ENCODE measurements around the gene RAPH1. TPM values are rescaled to one million over a fixed set of nuclear protein-coding genes. Genes with fewer than 3 reads are reported as not detected.
A peak's percentile ranks its signal among the peaks of the same experiment; 100 is the strongest.

Gene RAPH1
- total RNA-seq, 1 experiment from 2014 or later: 15.4 TPM

DNA sequence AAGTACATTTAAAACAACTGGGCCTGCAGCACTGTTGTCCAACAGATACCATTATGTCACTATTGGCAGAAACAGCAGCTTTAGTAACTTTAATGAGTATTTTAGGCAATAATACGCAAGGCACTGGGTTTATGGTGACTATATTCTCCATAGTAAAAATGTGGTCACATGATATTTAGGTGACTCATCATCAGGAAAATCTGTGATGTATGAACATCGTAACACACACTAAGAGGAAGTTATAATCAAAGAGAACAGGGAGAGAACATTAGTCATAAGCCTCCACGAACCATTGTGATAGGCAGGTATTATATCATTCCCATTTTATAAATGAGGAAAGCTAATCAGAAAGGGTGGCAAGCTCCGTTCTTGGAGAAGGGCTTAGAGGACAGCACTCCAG is 36.9 kb downstream of the RAPH1 start:
- Histone ChIP-seq H3K4me3 (no peak overlapping the region), H3K4me1 (replicated peaks) (0 out of 2 replicates have a peak, but pooled peaks cover 5% of the 10 kb centered on the region), H3K9me3 (replicated peaks) (no peaks in the 10 kb centered on the region), H3K27me3 (replicated peaks) (no peaks in the 10 kb centered on the region), H3K27ac (no peak overlapping the region), H3K36me3 (peaks cover 13% of the 10 kb centered on the region)
- DNase-seq (ENCODE audit: low read depth in 1 of 2, low spot score in 2 of 2): peak in 1 of 2 experiments; percentile 37

DNA sequence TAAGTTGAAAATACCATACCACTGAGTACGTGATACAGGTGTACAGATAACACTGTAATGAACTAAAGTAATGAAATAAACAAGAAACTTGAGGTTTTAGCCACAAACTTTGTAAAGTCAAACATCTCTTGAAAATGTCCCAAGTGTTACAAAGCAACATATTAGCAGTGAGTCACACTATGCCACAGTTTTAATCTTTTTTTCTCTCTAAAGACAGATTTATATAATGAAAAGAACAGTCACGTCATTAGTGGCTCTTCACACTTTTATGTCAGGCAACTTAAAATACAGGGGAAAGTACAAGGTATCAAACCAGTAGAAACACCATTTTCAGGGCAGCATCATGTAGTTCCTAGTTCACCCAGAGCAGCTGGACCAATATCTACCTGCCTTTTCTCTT is 42.1 kb downstream of the RAPH1 start:
- Histone ChIP-seq H3K9me3 (replicated peaks) (no peaks in the 10 kb centered on the region), H3K27me3 (replicated peaks) (no peaks in the 10 kb centered on the region), H3K36me3 (peaks cover 46% of the 10 kb centered on the region), H3K4me3 (no peak overlapping the region), H3K4me1 (replicated peaks) (no peaks in the 10 kb centered on the region), H3K27ac (no peak overlapping the region)
- DNase-seq (ENCODE audit: low read depth in 1 of 2, low spot score in 2 of 2): no peak

DNA sequence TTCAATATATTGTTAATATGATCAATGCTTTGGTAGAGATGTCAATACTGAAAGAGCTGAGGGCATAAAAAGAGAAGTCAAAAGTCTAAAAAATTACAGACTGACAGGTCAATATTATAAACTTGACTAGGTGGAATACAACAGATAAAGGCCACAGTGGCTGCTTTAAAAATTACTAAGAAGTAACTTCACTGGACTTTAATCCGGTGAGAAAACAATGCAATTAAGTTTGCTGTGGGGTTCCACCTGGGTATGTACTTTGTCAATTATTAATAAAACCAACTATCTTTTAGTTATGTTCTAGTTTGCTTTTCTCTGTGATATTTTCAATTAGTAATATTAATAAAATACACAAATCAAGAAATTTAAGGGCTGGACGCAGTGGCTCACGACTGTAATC is 44.7 kb downstream of the RAPH1 start:
- Histone ChIP-seq H3K27me3 (replicated peaks) (no peaks in the 10 kb centered on the region), H3K4me1 (replicated peaks) (no peaks in the 10 kb centered on the region), H3K4me3 (no peak overlapping the region), H3K36me3 (peaks cover 49% of the 10 kb centered on the region), H3K27ac (no peak overlapping the region), H3K9me3 (replicated peaks) (no peaks in the 10 kb centered on the region)
- DNase-seq (ENCODE audit: low read depth in 1 of 2, low spot score in 2 of 2): no peak

DNA sequence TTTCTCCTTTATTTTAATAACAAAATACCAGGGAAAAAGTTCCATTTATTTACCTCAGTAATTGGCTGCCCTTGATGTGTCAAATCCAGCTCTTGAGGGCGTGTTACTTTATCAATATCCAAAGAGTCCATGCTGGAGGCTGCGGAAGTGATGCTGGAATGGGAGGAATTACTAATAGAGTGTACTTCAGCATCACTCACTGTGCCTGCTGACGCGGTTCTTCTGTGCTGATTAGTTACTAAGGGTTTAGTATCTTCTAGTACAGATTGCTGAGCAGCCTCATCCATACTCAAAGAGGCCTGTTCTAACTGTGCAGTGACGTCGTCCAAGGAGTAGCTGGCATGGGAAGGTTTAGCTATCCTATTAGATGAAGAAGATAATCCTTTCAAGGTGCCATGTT is 45.6 kb downstream of the RAPH1 start:
- H3K4me1 ChIP-seq (replicated peaks): no peaks in the 10 kb centered on the region
- H3K27me3 ChIP-seq (replicated peaks): no peaks in the 10 kb centered on the region
- H3K27ac ChIP-seq: no peak overlapping the region
- peaks cover 50% of the 10 kb centered on the region for H3K36me3 ChIP-seq
- no peaks in the 10 kb centered on the region for H3K9me3 ChIP-seq (replicated peaks)
- DNase-seq (ENCODE audit: low read depth in 1 of 2, low spot score in 2 of 2): no peak
- no peak overlapping the region for H3K4me3 ChIP-seq

DNA sequence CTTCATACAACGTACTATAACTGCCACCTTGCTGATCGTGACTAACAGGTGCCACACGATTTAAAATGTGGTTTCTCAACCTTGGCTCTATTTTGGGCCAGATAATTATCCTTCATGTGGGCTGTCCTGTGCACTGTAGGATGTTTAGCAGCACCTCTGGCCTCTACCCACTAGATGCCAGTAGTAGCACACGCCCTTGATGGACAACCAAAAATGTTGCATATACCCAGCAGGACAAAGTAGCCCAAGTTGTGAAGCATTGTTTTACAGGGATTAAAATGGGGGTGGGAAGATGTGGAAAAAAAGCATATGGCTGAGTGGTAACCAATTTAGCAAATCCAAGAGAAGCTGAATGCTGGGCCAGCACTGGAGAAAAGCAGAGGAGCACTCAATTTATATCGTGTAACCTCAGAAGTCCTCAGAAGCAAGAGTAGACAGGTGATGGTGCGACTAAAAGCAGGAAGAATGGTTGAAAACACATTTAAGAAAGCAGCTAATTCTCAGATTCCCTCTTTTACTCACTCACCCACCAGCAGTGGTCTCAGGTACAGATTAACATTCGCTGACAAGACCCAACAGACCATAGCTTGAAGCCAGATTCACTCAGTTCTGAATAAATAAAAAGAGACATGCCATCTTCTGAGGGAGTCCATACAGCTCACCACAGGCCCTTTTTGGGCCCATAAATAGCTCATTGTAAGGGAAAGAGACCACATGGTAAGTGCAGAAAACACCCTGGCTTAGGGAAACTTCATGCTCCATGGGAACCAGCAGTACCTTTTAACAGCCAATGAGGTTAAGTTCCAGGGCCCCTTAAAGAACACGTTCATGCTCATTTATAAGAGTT is 50.6 kb downstream of the RAPH1 start:
- Histone ChIP-seq H3K4me1 (replicated peaks) (no peaks in the 10 kb centered on the region), H3K36me3 (peaks cover 36% of the 10 kb centered on the region), H3K27ac (no peak overlapping the region), H3K4me3 (no peak overlapping the region), H3K9me3 (replicated peaks) (no peaks in the 10 kb centered on the region), H3K27me3 (replicated peaks) (no peaks in the 10 kb centered on the region)
- no peak for DNase-seq (ENCODE audit: low read depth in 1 of 2, low spot score in 2 of 2)

DNA sequence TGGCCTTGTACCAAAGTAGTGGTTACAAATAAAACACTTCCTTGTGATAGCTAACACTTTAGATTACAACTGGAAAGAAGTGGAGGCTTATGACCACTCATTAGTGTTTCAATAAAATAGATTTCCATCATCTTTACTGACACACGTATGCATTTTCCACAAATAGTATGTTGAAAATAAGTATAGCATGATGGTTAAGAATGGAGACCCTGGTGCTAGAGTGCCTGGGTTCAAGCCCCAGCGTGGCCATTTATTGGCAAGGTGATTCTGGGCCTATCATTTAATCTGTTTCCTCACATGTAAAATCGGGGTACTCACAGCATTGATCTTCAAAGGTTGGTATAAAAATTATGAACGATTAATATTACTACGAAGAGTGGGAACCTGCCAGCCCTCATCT is 54.5 kb downstream of the RAPH1 start:
- Histone ChIP-seq H3K36me3 (peaks cover 35% of the 10 kb centered on the region), H3K27ac (no peak overlapping the region), H3K27me3 (replicated peaks) (no peaks in the 10 kb centered on the region), H3K4me3 (no peak overlapping the region), H3K9me3 (replicated peaks) (no peaks in the 10 kb centered on the region), H3K4me1 (replicated peaks) (no peaks in the 10 kb centered on the region)
- no peak for DNase-seq (ENCODE audit: low read depth in 1 of 2, low spot score in 2 of 2)

DNA sequence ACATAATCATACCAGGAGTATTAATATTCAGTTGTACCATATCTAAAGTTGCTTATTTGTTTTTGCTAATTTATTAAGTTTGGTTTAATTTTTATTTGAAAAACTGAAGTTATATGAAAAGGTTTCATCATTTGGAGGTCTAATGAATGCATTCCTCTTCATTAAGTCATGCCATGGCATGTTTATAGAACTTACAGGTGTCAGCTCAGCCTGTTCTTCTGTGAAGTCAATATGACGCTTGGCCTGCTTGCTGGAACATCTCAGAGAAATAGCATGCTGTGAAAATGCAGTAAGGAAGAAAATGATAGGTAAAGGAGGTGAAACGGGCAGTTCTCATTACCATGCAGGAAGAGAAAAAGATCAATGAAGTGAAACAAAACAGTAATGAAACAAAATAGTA is 58.2 kb downstream of the RAPH1 start:
- Histone ChIP-seq H3K27me3 (replicated peaks) (no peaks in the 10 kb centered on the region), H3K27ac (no peak overlapping the region), H3K36me3 (peaks cover 8% of the 10 kb centered on the region; the same call in 1 of the 2 replicates), H3K9me3 (replicated peaks) (no peaks in the 10 kb centered on the region), H3K4me1 (replicated peaks) (no peaks in the 10 kb centered on the region), H3K4me3 (no peak overlapping the region)
- no peak for DNase-seq (ENCODE audit: low read depth in 1 of 2, low spot score in 2 of 2)

DNA sequence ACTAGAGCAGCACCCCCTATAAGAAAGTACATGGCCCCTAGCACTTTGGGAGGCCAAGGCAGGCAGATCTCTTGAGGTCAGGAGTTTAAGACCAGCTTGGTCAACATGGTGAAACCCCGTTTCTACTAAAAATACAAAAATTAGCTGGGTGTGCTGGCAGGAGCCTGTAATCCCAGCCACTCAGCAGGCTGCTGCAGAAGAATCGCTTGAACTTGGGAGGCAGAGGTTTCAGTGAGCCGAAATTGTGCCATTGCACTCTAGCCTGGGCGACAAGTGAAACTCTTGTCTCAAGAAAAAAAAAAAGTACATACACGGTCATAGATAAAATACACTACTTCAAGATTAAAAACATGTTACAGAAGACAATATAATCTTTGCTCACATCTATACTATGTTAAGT is 63.8 kb downstream of the RAPH1 start:
- no peak for DNase-seq (ENCODE audit: low read depth in 1 of 2, low spot score in 2 of 2)
- Histone ChIP-seq H3K27ac (no peak overlapping the region), H3K36me3 (peaks cover 6% of the 10 kb centered on the region; the same call in 1 of the 2 replicates), H3K4me3 (no peak overlapping the region), H3K4me1 (replicated peaks) (no peaks in the 10 kb centered on the region), H3K9me3 (replicated peaks) (no peaks in the 10 kb centered on the region), H3K27me3 (replicated peaks) (no peaks in the 10 kb centered on the region)

DNA sequence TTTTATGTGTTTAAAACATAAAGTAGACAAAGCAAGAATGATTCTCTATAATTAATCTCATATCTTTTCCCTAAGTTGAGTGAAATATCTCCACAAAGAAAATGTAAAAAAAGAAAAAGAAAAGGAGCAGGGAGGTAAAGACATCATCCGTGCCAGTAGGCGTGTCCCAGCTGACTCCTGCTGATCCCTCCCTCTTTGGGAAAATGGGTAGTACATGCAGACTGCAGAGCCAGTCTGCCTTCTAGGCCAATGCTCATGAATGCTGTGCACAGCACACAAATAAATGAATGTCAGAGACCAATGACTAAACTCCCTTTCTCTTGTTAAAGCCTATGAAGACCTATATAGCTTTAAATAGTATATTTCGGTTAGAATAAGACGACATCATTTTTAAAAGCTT is 64.7 kb downstream of the RAPH1 start:
- H3K27me3 ChIP-seq (replicated peaks): no peaks in the 10 kb centered on the region
- DNase-seq (ENCODE audit: low read depth in 1 of 2, low spot score in 2 of 2): no peak
- no peaks in the 10 kb centered on the region for H3K9me3 ChIP-seq (replicated peaks)
- H3K27ac ChIP-seq: no peak overlapping the region
- H3K4me3 ChIP-seq: no peak overlapping the region
- H3K36me3 ChIP-seq: peaks cover 6% of the 10 kb centered on the region; the same call in 1 of the 2 replicates
- peaks cover under 1% of the 10 kb centered on the region for H3K4me1 ChIP-seq (replicated peaks)

DNA sequence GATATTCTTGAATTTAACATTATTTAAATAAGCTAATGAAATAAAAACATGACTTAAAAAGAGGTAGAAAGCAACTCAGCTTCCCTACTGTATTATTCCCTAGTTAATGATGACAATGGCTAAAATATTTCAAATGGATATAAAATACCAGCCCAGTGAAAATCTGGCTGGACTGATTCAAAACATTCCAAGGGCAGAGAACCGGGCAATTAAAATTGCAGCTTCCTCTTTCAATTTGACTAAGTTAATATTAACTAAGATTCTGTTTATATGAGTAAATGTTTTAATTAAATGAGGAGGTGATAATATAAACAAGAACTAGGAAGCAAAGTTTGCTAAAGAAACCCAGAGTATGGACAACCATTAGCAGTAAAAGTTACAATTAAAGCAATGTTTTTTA is 65.6 kb downstream of the RAPH1 start:
- Histone ChIP-seq H3K27me3 (replicated peaks) (no peaks in the 10 kb centered on the region), H3K4me3 (no peak overlapping the region), H3K27ac (no peak overlapping the region), H3K9me3 (replicated peaks) (no peaks in the 10 kb centered on the region), H3K36me3 (peaks cover 10% of the 10 kb centered on the region), H3K4me1 (replicated peaks) (peaks cover 6% of the 10 kb centered on the region)
- DNase-seq (ENCODE audit: low read depth in 1 of 2, low spot score in 2 of 2): no peak

DNA sequence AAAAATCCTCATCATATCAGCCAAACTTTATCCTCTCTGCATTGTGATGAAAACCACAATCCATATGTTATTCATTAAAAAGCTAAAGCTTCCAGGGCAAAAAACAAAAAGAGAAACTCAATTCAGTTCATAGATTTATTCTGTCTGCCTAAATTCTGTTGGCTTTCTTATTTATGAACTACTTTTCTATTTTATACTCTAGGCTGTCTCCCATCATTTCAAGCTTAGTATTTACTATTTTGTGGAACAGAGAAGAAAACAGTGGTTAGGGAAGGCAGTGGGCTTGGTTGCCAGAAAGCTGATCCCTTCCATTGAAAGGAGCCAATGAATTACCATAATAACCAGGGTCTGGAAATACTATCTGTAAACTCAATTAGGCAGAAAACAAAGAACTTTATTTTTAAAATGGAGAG is 71.8 kb downstream of the RAPH1 start:
- Histone ChIP-seq H3K27me3 (replicated peaks) (no peaks in the 10 kb centered on the region), H3K4me3 (no peak overlapping the region), H3K9me3 (replicated peaks) (no peaks in the 10 kb centered on the region), H3K36me3 (peaks cover 16% of the 10 kb centered on the region), H3K4me1 (replicated peaks) (peaks cover 10% of the 10 kb centered on the region), H3K27ac (no peak overlapping the region)
- DNase-seq (ENCODE audit: low read depth in 1 of 2, low spot score in 2 of 2): no peak

DNA sequence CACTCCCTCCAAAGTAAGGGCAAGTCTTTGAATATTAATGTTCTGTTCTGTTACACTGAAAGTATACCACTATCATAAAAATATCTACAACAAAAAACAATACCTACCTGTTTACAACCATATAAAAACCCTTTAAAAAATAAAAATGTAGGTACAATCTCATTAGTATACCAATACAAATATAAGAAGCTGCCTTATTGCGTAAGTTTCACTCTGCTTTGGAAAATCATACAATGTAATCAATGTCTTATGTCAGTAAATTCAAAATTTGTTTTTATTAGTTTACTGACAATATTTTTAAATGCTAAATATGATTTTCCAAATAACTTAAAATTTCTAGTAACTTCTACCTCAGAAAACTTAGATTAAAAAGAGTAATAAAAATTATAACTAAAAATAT is 72.8 kb downstream of the RAPH1 start:
- Histone ChIP-seq H3K36me3 (peaks cover 24% of the 10 kb centered on the region), H3K9me3 (replicated peaks) (no peaks in the 10 kb centered on the region), H3K4me1 (replicated peaks) (peaks cover 10% of the 10 kb centered on the region), H3K27me3 (replicated peaks) (no peaks in the 10 kb centered on the region), H3K4me3 (no peak overlapping the region), H3K27ac (no peak overlapping the region)
- no peak for DNase-seq (ENCODE audit: low read depth in 1 of 2, low spot score in 2 of 2)

DNA sequence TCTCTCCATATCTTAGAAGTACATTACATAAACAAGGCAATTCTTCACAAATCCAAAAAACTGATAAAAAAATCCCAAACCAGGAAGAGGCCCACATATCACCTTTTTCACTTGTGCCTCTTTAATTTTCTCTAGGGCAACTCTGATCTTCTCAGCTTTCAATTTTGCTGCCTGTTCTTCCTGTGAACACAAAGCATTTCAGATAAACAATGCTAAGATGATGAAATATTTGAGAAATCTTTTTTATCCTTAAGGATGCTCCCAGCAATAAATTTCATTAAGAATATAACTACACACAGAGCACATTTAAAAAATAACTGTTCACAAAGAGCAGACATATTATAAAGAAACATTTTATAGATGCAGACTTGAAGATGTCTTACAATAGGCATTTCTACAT is 73.4 kb downstream of the RAPH1 start:
- H3K27me3 ChIP-seq (replicated peaks): no peaks in the 10 kb centered on the region
- peaks cover 26% of the 10 kb centered on the region for H3K36me3 ChIP-seq
- H3K9me3 ChIP-seq (replicated peaks): no peaks in the 10 kb centered on the region
- no peak for DNase-seq (ENCODE audit: low read depth in 1 of 2, low spot score in 2 of 2)
- no peak overlapping the region for H3K27ac ChIP-seq
- H3K4me1 ChIP-seq (replicated peaks): peaks cover 10% of the 10 kb centered on the region
- H3K4me3 ChIP-seq: no peak overlapping the region

DNA sequence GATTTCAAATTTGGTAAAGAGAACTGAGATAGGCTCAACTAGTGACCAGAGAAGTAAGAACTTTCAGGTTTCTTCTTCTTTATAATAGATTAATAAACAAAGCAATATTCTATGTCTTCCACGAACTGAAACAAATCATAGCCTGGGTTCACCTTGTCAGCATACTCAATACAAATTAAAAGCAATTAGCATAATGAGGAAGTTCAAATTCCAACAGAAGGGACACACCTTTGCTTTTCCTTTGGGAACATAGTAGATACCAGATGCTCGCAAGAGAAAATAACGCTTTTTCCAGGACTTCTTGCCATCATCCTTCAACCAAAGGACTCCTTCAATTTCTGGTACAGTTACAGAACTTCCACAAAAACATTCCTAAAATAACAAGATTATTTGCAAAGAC is 79.9 kb downstream of the RAPH1 start:
- H3K36me3 ChIP-seq: peaks cover 69% of the 10 kb centered on the region

More for the DNA sequence above, 79.9 kb downstream of the RAPH1 start:
- Histone ChIP-seq H3K4me1 (replicated peaks) (peaks cover 23% of the 10 kb centered on the region), H3K27ac (peak overlapping the region; percentile 10; the same call in 1 of the 2 replicates), H3K4me3 (no peak overlapping the region), H3K9me3 (replicated peaks) (no peaks in the 10 kb centered on the region), H3K27me3 (replicated peaks) (no peaks in the 10 kb centered on the region)
- no peak for DNase-seq (ENCODE audit: low read depth in 1 of 2, low spot score in 2 of 2)
